Nephron (organoid): ENCODE measurements around the gene C11orf21.
A peak's percentile ranks its signal among the peaks of the same experiment; 100 is the strongest.

Source experiments
- H3K27ac Mint-ChIP-seq, 3 experiments: 2 replicates each; pipeline ENCODE4 v1.8.0; 2020; ENCODE audit warnings: mixed read lengths in 3 of 3, mild to moderate bottlenecking in 2 of 3, moderate library complexity in 1 of 3
- H3K27me3 Mint-ChIP-seq: 2 replicates; pipeline ENCODE4 v1.8.0; 2021; ENCODE audit warnings: low read depth, mild to moderate bottlenecking, moderate library complexity, mixed read lengths
- H3K36me3 Mint-ChIP-seq: 2 replicates; pipeline ENCODE4 v1.8.0; 2020; ENCODE audit warnings: low read depth, mixed read lengths
- H3K4me1 Mint-ChIP-seq: 2 replicates; pipeline ENCODE4 v1.8.0; 2020; ENCODE audit warnings: mixed read lengths
- H3K4me3 Mint-ChIP-seq, 3 experiments: 2 replicates each; pipeline ENCODE4 v1.8.0; 2020; ENCODE audit warnings: mild to moderate bottlenecking in 3 of 3, mixed read lengths in 3 of 3, moderate library complexity in 2 of 3
- H3K9me3 Mint-ChIP-seq: 2 replicates; pipeline ENCODE4 v1.8.0; 2020; ENCODE audit warnings: mixed read lengths
- TF ChIP-seq, protein P1 (sequence below), 3 experiments: fragments of 200-600 bp; sonication (generic); IDR thresholded peaks; one replicate each; pipeline ENCODE4 v1.5.0; 2021; ENCODE audit warnings: antibody characterized with exemption in 3 of 3; ENCODE audit not compliant: unreplicated experiment in 3 of 3

C11orf21 gene

DNA sequence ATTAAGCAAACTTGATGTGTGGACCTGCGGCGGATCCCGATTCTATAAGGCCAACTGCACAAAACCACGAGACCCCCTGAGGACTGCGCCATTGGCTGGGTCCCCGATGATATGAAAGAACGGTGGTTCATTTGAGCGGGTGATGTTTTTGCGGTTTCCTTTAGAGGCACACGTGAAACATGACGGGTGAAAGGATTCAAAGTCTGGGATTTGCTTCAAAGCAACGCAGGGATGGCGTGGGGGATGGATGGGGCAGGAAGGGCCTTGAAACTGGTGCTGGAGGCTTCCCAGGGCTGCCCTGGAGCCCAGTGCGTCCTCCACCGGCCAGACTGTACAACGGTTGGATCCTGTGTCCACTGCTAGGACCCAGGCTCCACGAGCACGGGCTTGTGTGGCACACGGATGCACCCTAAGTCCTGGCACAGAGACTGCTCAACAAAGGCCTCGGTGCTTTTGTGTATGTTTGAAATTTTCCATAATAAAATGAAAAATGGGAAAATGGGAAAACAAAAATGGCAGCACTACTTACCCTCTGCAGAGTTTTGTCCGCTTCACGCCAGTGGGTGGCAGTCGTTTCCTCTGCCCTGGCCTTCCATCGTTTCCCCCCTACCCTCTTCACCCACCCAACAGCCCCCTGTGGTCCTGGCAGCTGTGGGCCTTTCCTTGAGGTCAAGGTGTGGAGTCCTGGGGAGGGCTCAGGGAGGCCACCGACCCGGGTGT lies 35.0 kb downstream of the C11orf21 start:
- Mint-ChIP-seq H3K36me3 (no peaks in the 10 kb centered on the region), H3K9me3 (no peaks in the 10 kb centered on the region), H3K4me1 (no peaks in the 10 kb centered on the region), H3K4me3 (peak overlapping the region; percentile 10 to 63 (median 34)), H3K27me3 (peaks cover 58% of the 10 kb centered on the region), H3K27ac (no peak overlapping the region)
- TF ChIP-seq, protein P1, sequence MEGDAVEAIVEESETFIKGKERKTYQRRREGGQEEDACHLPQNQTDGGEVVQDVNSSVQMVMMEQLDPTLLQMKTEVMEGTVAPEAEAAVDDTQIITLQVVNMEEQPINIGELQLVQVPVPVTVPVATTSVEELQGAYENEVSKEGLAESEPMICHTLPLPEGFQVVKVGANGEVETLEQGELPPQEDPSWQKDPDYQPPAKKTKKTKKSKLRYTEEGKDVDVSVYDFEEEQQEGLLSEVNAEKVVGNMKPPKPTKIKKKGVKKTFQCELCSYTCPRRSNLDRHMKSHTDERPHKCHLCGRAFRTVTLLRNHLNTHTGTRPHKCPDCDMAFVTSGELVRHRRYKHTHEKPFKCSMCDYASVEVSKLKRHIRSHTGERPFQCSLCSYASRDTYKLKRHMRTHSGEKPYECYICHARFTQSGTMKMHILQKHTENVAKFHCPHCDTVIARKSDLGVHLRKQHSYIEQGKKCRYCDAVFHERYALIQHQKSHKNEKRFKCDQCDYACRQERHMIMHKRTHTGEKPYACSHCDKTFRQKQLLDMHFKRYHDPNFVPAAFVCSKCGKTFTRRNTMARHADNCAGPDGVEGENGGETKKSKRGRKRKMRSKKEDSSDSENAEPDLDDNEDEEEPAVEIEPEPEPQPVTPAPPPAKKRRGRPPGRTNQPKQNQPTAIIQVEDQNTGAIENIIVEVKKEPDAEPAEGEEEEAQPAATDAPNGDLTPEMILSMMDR (IDR thresholded peaks at IDR 0.05; ENCODE audit: unreplicated experiment in 3 of 3): no peak

DNA sequence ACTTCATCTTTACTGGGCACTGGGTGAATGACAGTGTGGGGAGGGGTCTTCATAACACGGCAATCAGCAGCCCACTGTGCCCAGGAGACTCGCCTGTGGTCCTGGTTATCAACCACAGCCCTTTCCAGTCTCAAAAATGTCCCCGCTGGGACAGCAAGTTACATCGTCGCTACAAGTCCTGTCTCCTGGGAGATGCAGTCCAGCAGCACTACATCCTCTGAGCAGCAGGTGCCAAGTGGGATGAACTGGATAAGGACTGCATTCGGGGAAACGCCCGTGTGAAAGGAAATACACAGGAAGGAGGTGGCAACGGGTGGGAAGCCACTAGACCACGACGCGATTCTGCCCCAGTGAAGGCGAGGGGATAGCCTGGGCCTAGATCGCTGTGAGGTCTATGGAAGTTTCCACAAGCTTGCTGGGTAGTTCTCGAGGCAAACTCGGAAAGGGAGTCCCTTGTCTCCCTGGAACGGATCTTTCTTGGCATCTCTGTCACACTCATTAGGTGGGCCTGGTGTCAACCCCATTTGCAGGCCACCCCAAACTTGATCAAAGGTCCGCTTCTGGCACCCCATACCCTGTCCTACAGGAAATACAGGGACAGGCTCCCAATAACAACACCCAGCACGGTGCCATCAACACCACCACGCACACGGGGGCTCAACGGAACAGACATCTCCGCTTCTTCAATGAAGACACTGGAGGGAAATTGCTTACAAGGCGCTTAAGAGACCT lies 35.7 kb downstream of the C11orf21 start:
- Mint-ChIP-seq H3K36me3 (no peaks in the 10 kb centered on the region), H3K9me3 (no peaks in the 10 kb centered on the region), H3K4me3 (peak overlapping the region; percentile 10 to 63 (median 34)), H3K27ac (no peak overlapping the region), H3K27me3 (peaks cover 54% of the 10 kb centered on the region), H3K4me1 (no peaks in the 10 kb centered on the region)
- TF ChIP-seq, protein P1 (IDR thresholded peaks at IDR 0.05; ENCODE audit: unreplicated experiment in 3 of 3): no peak

DNA sequence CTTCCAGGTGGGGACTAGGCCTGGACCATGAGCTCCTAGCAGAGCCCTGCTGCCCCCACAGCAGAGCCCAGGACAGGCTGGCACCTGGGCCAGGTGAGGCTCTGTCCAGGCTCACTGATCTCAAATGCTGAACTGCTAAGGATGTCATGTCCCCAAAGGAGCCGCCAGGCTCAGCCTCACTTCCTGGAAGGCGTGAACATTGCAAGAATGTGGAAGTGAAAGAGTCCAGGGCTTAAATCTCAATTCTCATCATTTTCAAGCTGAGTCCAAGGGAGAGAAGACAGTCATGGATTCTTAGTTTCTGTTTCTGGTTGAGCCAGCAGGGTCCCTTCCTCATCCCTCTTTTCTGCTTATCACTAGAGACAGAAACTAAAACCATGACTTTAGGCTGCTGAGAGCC lies 36.3 kb downstream of the C11orf21 start:
- Mint-ChIP-seq H3K9me3 (no peaks in the 10 kb centered on the region), H3K27me3 (peaks cover 53% of the 10 kb centered on the region), H3K27ac (no peak overlapping the region), H3K4me3 (no peak overlapping the region), H3K36me3 (no peaks in the 10 kb centered on the region), H3K4me1 (no peaks in the 10 kb centered on the region)
- TF ChIP-seq, protein P1 (IDR thresholded peaks at IDR 0.05; ENCODE audit: unreplicated experiment in 3 of 3): no peak

DNA sequence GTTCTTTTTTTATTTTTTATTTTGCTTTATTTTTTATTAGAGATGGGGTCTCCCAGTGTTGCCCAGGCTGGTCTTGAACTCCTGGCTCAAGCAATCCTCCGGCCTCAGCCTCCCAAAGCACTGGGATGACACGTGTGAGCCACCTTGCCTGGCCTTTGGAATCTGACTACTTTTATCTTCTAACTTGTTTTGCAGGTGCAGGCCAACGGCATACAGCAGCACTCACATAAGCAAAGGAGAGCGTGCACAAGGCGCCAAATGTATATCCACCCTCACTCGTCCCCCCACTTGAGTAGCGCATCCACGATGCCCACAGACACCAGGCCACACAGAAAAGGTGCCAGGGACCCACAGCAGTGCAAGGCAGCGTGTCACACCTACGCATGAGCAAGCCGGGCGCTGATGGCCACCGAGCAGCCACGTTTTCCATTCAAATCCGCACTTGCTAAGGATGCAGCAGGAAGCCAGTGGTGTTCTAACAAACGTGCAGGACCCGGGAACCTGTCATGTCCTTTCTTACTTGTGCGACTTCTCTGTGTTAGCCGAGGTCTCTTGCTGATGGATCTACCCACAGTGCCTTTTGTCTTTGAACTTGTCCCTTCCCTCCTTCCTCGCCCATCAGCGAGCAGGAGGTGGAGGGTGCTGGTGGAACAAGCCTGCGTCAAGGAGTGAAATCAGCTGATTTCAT lies 37.2 kb downstream of the C11orf21 start:
- Mint-ChIP-seq H3K4me1 (no peaks in the 10 kb centered on the region), H3K27me3 (peaks cover 52% of the 10 kb centered on the region), H3K9me3 (no peaks in the 10 kb centered on the region), H3K27ac (no peak overlapping the region), H3K4me3 (no peak overlapping the region), H3K36me3 (no peaks in the 10 kb centered on the region)
- TF ChIP-seq, protein P1 (IDR thresholded peaks at IDR 0.05; ENCODE audit: unreplicated experiment in 3 of 3): no peak

DNA sequence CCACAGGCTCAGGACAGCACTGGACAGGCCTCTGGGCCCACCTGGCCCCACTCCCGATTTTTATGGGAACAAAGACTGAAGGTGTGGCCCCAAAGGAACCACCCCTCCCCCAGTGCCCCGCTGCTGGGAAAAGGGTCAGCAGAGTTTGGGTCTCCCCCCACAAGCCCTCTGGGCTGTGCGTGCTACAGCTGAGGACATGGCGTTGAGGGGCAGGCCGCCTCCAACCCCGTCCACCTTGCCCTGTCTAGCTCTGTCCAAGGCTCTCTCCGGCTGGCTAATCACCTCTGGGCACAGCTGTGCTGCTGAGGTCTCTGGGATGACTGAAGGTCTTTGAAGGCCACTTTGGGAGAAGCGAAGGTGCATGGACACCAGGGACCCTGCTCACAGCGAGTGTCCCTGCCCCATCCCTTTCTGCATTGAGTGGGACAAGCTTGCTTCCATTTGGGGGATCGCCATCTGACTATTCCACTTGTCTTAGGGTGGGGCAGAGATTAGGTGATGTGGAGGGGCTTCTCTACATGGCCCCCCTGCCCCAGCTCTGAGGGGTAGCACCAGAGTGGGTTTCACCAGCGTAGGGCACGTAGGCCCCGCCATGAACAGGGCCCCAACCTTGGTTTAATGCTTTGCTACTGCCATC lies 37.9 kb downstream of the C11orf21 start:
- H3K4me3 Mint-ChIP-seq: no peak overlapping the region
- H3K27ac Mint-ChIP-seq: no peak overlapping the region
- TF ChIP-seq, protein P1 (IDR thresholded peaks at IDR 0.05; ENCODE audit: unreplicated experiment in 3 of 3): no peak
- no peaks in the 10 kb centered on the region for H3K9me3 Mint-ChIP-seq
- no peaks in the 10 kb centered on the region for H3K4me1 Mint-ChIP-seq
- H3K27me3 Mint-ChIP-seq: peaks cover 56% of the 10 kb centered on the region
- no peaks in the 10 kb centered on the region for H3K36me3 Mint-ChIP-seq
